COLO668 (cell line): Measurements from ENCODE around the gene HOXC13.

Source experiments
- DNase-seq: peaks from one replicate; lab custom pipeline; 2025; ENCODE audit not compliant: unreplicated experiment; lab: John Stamatoyannopoulos, UW

HOXC13 gene

GRCh38 chr12:53954694-53955035, 16.0 kb downstream of the HOXC13 start, which contains the start of gene HOXC12:
Gene HOXC12, plus strand, starts transcription at chr12:53954903. Its CDS starts 27 bp downstream, at chr12:53954930.
- DNase-seq: no peak

DNA sequence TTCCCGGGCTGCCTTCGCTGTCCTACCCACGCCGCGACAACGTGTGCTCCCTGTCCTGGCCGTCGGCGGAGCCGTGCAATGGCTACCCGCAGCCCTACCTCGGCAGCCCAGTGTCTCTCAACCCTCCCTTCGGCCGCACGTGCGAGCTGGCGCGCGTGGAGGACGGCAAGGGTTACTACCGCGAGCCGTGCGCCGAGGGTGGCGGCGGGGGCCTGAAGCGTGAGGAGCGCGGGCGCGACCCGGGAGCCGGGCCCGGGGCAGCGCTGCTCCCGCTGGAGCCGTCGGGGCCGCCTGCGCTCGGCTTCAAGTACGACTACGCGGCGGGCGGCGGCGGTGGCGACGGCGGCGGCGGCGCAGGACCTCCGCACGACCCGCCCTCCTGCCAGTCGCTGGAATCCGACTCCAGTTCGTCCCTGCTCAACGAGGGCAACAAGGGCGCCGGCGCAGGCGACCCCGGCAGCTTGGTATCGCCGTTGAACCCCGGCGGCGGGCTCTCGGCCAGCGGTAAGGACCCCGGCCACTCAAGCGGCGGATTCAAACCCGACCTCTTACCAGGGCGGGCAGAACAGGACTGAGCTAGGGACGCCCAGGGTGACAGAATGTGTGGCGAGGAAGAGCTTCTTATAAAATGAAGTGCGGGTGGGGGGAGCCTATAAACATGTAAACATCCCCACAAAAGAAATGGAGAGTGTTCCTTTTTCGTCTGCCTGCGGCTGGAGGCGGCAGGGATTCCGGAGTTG, 16.6 kb downstream of the HOXC13 start:
- DNase-seq: no peak

- DNase-seq: no peak
Measured at GRCh38 chr12:53955776-53956250, 17.2 kb downstream of the HOXC13 start.

DNA sequence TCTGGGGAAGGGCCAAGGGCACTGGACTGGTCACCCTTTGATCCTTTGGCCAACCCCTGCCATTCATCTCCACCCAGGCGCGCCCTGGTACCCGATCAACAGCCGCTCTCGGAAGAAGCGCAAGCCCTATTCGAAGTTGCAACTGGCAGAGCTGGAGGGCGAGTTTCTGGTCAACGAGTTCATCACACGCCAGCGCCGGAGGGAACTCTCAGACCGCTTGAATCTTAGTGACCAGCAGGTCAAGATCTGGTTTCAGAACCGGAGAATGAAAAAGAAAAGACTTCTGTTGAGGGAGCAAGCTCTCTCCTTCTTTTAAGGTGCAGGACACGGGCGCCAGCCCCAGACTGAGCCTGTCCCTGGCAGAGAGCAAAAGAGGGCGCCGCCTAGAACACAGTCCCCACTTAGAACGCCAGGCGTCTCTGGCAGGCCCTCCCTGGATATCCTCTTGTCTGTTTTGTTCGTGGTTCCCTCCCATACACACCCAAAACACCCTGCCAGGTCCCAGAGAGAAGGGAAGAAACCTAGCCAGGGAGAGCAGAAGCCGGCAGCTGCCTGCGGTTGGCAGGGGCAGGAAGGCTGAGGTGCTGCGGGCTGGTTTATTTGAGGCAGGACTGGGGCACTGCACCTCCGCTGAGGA, 17.7 kb downstream of the HOXC13 start:
- no peak for DNase-seq

DNA sequence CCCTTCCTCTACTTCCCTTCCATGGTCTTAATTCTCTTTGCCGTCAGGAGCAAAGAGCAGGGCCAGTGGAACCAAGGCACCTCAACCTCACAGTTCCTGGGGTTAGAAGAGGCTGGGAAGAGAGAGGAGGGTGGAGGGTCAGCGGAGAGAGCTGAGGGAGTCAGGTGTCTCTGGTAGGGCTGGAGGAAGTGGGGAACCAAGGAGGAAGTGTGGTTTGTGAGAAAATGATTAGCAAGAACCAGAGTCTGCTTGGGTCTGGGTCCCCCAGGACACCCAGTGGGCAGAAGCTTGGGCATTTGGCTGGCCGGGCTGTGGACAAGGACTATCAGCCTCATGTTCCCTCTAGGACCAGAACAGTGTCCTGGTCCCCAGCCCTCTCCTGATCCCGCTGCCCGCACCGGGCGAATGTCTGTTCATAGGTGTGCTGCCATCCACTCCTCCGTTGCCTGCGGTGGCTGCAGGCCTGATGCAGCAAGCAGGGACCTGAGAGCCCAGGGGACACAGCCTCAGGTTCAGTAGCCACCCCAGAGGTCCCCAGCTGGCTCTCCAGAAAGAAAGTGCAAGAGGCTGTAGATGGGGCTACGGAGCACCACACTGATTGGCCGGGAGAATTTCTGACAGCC, 18.4 kb downstream of the HOXC13 start:
- no peak for DNase-seq

- DNase-seq: no peak
Measured at GRCh38 chr12:53958128-53958527, 19.5 kb downstream of the HOXC13 start.

DNA sequence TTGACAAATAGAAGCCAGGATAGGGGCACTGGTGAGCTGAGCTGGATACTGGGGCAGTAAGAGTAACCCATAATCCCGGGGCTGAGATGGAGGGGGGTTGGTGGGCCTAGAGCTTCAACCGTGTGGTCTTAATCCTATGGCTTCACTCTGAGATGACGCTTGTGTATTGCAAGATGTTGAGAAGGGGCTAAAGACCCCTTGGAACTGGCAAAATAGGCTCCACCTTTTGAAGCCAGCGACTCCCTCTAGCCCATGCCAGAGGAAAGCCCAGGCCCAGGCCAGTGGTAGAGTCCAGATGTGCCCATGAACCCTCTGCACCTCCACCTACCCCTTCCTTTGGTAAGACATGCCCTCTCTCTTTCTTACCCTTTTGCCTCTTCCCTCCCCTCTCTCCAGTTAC, 20.7 kb downstream of the HOXC13 start:
- no peak for DNase-seq

DNA sequence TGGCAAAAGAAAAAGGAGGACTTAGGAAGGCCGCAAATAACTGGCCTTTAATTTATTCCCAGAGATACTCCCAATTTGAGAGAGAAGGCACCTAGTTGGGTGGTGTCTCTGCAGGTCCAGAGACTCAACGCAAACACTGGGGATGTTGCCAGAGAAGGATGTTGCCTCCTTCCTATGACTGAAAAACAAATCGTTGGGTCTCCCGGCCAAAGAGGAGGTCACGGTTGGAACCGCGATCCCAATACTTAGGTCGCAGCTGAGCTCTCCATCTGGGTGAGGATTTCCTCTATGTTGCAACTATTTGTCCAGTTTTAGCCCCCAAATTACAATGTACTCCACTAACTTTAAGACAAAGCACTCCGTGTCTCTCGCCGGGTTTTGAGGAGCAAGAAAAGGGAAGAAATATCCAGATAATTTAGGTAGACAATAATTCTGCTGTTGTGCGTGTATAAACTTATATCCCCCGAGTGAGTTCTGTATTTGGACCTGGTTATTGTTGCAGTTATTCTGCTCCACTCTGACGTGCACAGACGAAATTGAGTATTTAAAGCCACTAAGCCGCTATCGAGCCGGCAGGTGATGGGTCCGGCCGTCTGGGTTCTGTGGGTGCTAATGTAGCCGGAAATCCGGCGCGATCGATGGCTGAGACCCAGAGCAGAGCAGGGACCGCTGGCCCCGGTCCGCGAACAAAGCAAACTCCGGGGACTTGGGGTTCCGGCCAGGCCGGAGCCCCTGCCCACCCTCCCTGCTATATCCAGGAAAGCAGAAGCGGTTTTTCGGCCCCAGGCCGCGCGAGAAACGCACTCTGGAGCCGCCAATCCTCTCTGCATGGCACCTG, 21.8 kb downstream of the HOXC13 start:
- no peak for DNase-seq

- no peak for DNase-seq
Measured at GRCh38 chr12:53961025-53961761, 22.6 kb downstream of the HOXC13 start.

- no peak for DNase-seq
Measured at GRCh38 chr12:53963005-53963404, 24.4 kb downstream of the HOXC13 start.

GRCh38 chr12:53963434-53964314, 25.0 kb downstream of the HOXC13 start:
- DNase-seq: no peak

DNA sequence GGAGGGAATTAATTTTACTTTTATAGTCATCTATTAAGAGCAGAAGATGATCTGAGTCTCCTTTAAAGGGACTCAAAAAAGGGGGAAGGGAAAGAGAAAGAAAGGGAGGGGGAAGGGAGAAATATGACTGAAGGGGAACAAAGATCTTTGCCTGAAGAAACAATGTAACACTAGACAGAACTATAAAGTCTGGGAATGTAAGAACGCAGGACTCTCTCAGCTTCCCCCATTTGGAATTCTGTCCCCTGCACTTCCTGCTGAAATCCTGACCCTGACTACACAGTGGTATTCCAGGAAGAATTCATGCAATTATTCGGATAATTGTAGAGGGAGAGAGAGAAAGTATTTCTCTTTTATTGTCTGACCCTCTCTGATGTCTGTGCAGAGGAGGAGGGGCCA, 25.7 kb downstream of the HOXC13 start:
- no peak for DNase-seq

DNA sequence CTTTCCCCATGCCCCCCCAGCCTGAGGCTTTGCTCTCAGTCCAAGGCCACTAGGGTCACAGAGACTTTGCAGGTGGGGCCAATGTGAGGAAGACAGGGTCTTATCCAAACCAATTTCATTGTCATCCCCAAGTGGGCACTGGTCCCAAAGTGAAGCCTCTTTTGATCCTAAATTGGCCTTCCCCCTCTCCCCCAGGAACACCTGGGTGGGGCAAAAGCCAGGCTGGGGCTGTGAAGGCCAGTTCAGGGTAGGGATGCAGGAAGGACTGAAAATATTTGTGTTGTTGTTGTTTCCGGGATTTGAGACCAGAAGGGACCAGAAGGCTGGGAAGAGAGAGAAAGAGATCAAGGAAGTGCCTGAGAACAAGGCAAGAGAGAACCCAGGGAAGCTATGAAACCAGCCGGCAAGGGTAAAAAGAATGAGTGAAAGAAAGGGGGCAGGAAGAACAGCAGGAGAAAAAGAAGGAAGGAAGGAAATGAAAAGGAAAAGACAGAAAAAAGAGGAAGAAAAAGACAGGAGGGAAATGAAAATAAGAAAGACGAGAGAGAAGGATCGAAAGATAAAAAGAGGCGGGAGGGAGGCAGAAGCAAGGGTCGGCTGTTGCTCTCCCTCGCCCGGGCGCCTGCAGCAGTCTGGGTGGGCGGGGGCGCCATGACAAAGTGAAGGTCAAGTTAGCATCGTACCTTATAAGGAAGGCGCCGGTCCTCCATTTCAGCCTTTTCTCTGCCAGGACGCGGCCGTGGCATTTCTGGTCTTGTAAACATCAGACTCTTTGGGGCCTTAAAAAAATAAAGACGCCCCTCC, 26.9 kb downstream of the HOXC13 start:
- DNase-seq: no peak

GRCh38 chr12:53966085-53966384, 27.4 kb downstream of the HOXC13 start:
- DNase-seq: no peak

- DNase-seq: no peak
Measured at GRCh38 chr12:53966385-53967133, 27.9 kb downstream of the HOXC13 start.

GRCh38 chr12:53967421-53967925, 28.8 kb downstream of the HOXC13 start:
- DNase-seq: no peak

DNA sequence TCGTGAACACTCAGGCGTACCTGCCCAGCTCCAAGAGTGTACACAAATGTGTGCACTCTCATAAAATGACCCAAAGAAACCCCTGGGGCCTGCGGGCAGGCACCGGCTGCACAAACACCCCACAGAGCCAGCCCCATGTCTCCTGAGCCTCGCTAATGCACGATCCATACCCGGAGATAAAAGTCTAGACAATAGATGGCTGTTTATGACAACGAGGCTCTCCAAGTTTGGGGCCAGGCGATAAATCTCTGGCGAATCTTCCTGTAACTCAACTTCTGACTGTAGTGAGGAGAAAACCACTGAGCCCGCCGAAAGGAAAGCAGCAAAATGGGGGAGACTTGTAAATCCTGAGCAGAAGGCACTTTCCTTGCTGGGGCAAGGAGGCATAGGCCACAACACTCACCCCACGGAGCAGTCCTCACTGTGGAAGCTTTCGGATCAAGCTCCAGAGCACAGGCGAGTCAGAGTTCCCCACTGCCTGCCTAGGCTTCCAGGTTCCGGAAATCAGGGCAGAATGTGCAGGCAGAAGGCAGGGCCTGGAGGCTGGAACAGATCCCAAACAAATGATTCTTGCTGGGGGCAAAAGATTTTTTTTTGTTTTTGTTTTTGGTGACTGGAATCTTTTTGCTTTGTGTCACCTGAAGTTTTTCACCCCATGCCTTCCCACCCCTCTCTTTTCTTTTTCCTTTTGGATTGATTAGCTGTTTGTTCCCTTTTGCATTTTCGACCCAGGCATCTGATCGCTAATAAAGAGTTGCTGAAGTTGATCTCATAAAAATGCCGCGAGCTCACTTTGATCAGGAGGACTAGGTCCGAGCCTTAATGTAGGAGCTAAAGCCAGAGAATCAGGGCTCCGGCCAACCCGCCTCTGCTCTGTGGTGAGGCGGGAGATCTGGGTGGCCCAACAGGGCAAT, 29.8 kb downstream of the HOXC13 start:
- no peak for DNase-seq
